HepG2 (cell line): ENCODE results near the gene ARHGAP45. TPM values are rescaled to one million over a fixed set of nuclear protein-coding genes. Genes with fewer than 3 reads are reported as not detected.

Source experiments
- ATF6 ChIP-seq: sonication (generic); formaldehyde crosslinking; conservative IDR thresholded peaks from 2 replicates; pipeline ENCODE4 v1.4.0; 2020; ENCODE audit warnings: missing genetic modification reagents
- CSRNP1 ChIP-seq: sonication (generic); formaldehyde crosslinking; IDR thresholded peaks from 2 replicates; pipeline ENCODE4 v1.8.1; 2023; ENCODE audit warnings: mild to moderate bottlenecking, missing genetic modification reagents
- ESRRA ChIP-seq: sonication (generic); formaldehyde crosslinking; IDR thresholded peaks from 2 replicates; pipeline ENCODE4 v1.5.1; 2020; ENCODE audit warnings: mild to moderate bottlenecking, low read depth, missing genetic modification reagents
- ETV5 ChIP-seq: IDR thresholded peaks from 2 replicates; pipeline ENCODE4 v1.6.1; 2018; ENCODE audit warnings: missing biosample characterization, missing genetic modification reagents, inconsistent platforms, borderline replicate concordance
- GABPB1 ChIP-seq: IDR thresholded peaks from 2 replicates; pipeline ENCODE4 v1.6.1; 2016; ENCODE audit warnings: mild to moderate bottlenecking, missing genetic modification reagents, moderate library complexity, missing compliant biosample characterization
- GATAD1 ChIP-seq: IDR thresholded peaks from 2 replicates; pipeline ENCODE4 v1.6.1; 2016; ENCODE audit warnings: missing genetic modification reagents, missing compliant biosample characterization
- GATAD2A ChIP-seq: IDR thresholded peaks from 2 replicates; pipeline ENCODE4 v1.6.1; 2016
- HES4 ChIP-seq: sonication (generic); formaldehyde crosslinking; IDR thresholded peaks from 2 replicates; pipeline ENCODE4 v1.9.0; 2021; ENCODE audit warnings: mild to moderate bottlenecking, missing genetic modification reagents, borderline replicate concordance
- HMGXB4 ChIP-seq, 2 experiments: sonication (generic) in 1 of 2; formaldehyde crosslinking in 1 of 2; IDR thresholded peaks; 2 replicates each; pipeline versions ENCODE4 v1.4.0 to v1.6.1; 2018 to 2020; ENCODE audit warnings: missing genetic modification reagents in 2 of 2, borderline replicate concordance in 1 of 2, low read depth in 1 of 2, mild to moderate bottlenecking in 1 of 2, missing biosample characterization in 1 of 2
- HNF4A ChIP-seq: sonication (generic); formaldehyde crosslinking; IDR thresholded peaks from 2 replicates; pipeline ENCODE4 v1.4.0; 2020; ENCODE audit warnings: missing genetic modification reagents
- HNRNPLL ChIP-seq: fragments of 200-400 bp; formaldehyde crosslinking; IDR thresholded peaks from 2 replicates; pipeline ENCODE4 v1.6.1; 2017; ENCODE audit warnings: mild to moderate bottlenecking, low read depth, low read length; ENCODE audit not compliant: poor library complexity, severe bottlenecking
- MXI1 ChIP-seq: IDR thresholded peaks from 3 replicates; pipeline ENCODE4 v1.6.1; 2012; ENCODE audit warnings: low read depth, low read length, inconsistent platforms, borderline replicate concordance
- NFYB ChIP-seq: sonication (generic); formaldehyde crosslinking; IDR thresholded peaks from 2 replicates; pipeline ENCODE4 v1.4.0; 2020; ENCODE audit warnings: missing genetic modification reagents
- PHF20 ChIP-seq: sonication (generic); formaldehyde crosslinking; IDR thresholded peaks from 2 replicates; pipeline ENCODE4 v1.5.0; 2020; ENCODE audit warnings: mild to moderate bottlenecking, missing genetic modification reagents
- ZBTB2 ChIP-seq: sonication (generic); formaldehyde crosslinking; IDR thresholded peaks from 2 replicates; pipeline ENCODE4 v1.8.0; 2022; ENCODE audit warnings: low read depth, missing genetic modification reagents
- ZFP90 ChIP-seq: sonication (generic); formaldehyde crosslinking; IDR thresholded peaks from 2 replicates; pipeline ENCODE4 v1.8.0; 2022; ENCODE audit warnings: missing genetic modification reagents, mild to moderate bottlenecking, inconsistent platforms, borderline replicate concordance
- ZNF432 ChIP-seq: sonication (generic); formaldehyde crosslinking; IDR thresholded peaks from 2 replicates; pipeline ENCODE4 v1.5.0; 2020; ENCODE audit warnings: missing genetic modification reagents, mild to moderate bottlenecking, borderline replicate concordance
- ZNF543 ChIP-seq: sonication (generic); formaldehyde crosslinking; IDR thresholded peaks from 2 replicates; pipeline ENCODE4 v1.4.0; 2020; ENCODE audit warnings: mild to moderate bottlenecking, missing genetic modification reagents
- ZNF574 ChIP-seq: sonication (generic); formaldehyde crosslinking; IDR thresholded peaks from 2 replicates; pipeline ENCODE4 v1.4.0; 2020; ENCODE audit warnings: missing genetic modification reagents
- polyA plus RNA-seq, 8 experiments: library from polyadenylated mRNA; depleted of rRNA in 3 of 8; stranded (reverse) in 7 of 8; unstranded in 1 of 8; fragments of >200 nt; fragmentation: Illumina TruSeq in 4 of 8; extraction: Trizol in 4 of 8; gene quantifications; 2 replicates each; pipeline versions ENCODE4 v1.2.1 to v1.2.3, GENCODE V29; 2011 to 2016; ENCODE audit warnings: low read depth in 4 of 8, missing spikeins in 1 of 8, mixed read lengths in 1 of 8; ENCODE audit not compliant: insufficient read depth in 1 of 8
- total RNA-seq, 5 experiments: library from RNA; depleted of rRNA; stranded (reverse); fragments of >200 nt; fragmentation: Illumina TruSeq; extraction: Trizol; gene quantifications; 2 replicates each; pipeline ENCODE4 v1.2.3, GENCODE V29; 2016; ENCODE audit warnings: low read depth in 1 of 5

Gene ARHGAP45
- total and polyA plus RNA-seq, 2 of the 13 experiments (the other 11 are each of a cell fraction or from before 2014, with no cell fraction given): 0.84 to 32.0 TPM

- TF ChIP-seq NFYB (CRISPR knock-in tag): 0 out of 2 replicates have a peak, but pooled peaks have one; percentile 4
- peak; percentile 31; the same call in 1 of the 2 replicates for TF ChIP-seq ESRRA (CRISPR knock-in tag)
- TF ChIP-seq ZNF574 (CRISPR knock-in tag): peak; percentile 99
- peak; percentile 50; the same call in 1 of the 2 replicates for TF ChIP-seq ZBTB2 (CRISPR knock-in tag)
- TF ChIP-seq GATAD2A (CRISPR knock-in tag): no peak
- no peak for TF ChIP-seq HNF4A (CRISPR knock-in tag)
- TF ChIP-seq HNRNPLL: peak; percentile 88
- TF ChIP-seq GABPB1 (CRISPR knock-in tag): peak; percentile 88
- 0 out of 2 replicates have a peak, but pooled peaks have one; percentile 66 for TF ChIP-seq ZFP90 (CRISPR knock-in tag)
- peak; percentile 75 for TF ChIP-seq PHF20 (CRISPR knock-in tag)
- 0 out of 2 replicates have a peak, but pooled peaks have one; percentile 88 for TF ChIP-seq ATF6 (CRISPR knock-in tag)
- TF ChIP-seq ZNF432 (CRISPR knock-in tag): 0 out of 2 replicates have a peak, but pooled peaks have one; percentile 3
- peak; percentile 16; the same call in 1 of the 2 replicates for TF ChIP-seq ETV5 (CRISPR knock-in tag)
- TF ChIP-seq HES4 (CRISPR knock-in tag): peak; percentile 21; the same call in 1 of the 2 replicates
- TF ChIP-seq ZNF543 (CRISPR knock-in tag): peak; percentile 29; the same call in 1 of the 2 replicates
- 0 out of 2 replicates have a peak, but pooled peaks have one; percentile 54 for TF ChIP-seq CSRNP1
- TF ChIP-seq GATAD1: peak; percentile 87
- TF ChIP-seq HMGXB4 (CRISPR knock-in tag; IDR thresholded peaks at IDR 0.05; ENCODE audit: borderline replicate concordance in 1 of 2, low read depth in 1 of 2): peak in 1 of 2 experiments; percentile 90; a peak in 1 of 4 replicates
- TF ChIP-seq MXI1: peak; percentile 87; the same call in 1 of the 3 replicates
These were observed 46.0 kb upstream of the ARHGAP45 start, which contains the start of gene TMEM259 (continued) for GRCh38 chr19:1020868-1021425.
